Glomerular visceral epithelial cell (primary cell): ENCODE data around the gene EIPR1.
A peak's percentile ranks its signal among the peaks of the same experiment; 100 is the strongest.
"Not testable (repeated sequence)": the region's sequence is repeated elsewhere in the genome, so short reads cannot be mapped to it uniquely, and the experiment has no call there.

Experiments used
- DNase-seq: peaks from one replicate; pipeline ENCODE4 v3.0.0-alpha.2; 2016; ENCODE audit errors: extremely low spot score

EIPR1 gene

DNA sequence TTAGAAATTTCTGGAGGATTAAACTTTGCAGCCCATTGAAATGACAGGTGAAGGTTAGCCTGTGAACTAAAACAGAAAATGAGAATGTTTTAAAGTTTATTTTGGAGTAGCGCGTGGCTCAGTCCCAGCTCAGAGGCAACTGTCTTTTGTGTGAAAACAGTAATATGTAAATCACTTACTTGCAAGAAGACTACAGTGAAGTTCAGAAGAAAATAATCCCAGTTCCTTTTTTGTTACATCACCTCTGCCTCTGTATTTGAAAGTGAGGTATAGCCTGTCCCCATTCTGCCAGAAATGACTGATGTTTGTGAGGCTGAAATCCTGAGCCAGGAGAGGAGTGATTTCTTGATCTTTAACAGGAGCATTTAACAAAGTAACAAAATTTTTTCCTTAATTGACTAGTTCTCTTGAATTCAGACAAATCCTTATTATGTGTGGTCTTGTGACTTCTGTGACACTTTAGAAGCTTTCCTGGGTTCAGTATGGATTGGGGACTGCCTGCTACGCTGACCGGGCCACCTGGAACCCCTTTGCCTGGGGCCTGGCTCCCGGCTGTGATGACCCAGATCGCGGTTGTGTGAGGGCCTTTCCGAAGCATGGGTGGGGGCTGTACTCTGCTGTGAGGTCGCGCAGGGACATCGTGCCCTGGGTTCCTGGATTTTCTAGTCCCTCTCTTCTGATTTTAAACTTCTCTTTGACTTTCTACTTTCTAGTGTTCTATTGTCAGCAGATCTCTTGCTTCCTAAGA is 26.1 kb upstream of the EIPR1 start:
- no peak for DNase-seq

DNA sequence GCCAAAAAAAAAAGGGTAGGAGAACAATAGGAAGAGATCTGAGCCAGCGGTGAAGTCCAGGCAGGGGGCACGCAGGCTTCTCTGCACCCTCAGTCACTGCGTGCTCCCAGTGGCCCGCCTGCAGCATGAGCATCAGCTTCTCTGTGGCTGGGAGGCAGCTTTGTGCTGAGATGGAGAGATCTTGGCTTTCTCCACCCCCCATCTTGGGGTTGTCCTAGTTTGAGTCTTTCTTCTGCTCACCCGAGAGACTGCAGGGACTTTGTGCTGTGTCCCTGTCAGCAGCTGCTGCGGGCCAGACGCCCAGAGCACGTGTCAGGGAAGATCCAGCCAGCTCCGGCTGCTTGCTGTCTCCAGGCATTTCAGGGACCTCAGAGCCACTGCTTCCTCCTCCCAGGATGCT is 22.2 kb upstream of the EIPR1 start:
- no peak for DNase-seq

DNA sequence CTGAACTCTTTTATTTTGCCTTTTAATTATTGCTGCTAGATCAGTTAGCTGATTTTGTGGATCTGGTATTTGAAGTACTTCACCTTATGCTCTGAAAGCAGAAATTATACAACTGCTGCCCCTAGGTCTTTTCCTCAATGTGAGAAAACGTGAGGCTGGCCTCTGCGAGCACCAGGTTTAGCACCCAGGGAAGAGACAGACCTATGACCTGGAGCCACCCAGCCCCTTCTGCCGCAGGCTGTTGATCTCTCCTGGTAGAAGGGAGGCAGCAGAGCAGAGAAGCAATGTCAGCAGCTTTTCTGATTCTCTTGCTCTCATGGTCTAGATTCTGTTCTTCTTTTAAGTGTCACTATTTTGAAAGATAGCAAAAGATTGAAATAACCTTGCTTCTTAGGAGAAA is 21.8 kb upstream of the EIPR1 start:
- no peak for DNase-seq

DNA sequence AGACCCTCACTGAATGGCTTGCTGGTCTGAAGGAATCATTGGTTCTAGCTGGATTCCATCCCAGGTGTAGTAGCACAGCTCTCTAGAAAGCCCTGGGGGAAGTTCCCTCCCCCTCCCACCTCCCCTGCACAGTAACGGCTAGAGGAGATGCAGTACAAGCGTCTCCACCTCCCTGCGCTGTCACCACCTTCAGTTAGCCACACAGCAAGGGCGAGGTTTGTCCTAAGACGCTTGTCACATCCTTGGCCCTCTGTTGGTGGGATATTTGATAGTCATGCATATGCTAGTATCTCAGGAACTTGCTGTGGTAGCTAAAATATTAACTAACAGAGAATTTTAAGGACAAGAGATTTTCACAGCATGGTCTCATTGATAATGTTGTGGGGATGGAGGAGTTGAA is 21.2 kb upstream of the EIPR1 start:
- DNase-seq: no peak

DNA sequence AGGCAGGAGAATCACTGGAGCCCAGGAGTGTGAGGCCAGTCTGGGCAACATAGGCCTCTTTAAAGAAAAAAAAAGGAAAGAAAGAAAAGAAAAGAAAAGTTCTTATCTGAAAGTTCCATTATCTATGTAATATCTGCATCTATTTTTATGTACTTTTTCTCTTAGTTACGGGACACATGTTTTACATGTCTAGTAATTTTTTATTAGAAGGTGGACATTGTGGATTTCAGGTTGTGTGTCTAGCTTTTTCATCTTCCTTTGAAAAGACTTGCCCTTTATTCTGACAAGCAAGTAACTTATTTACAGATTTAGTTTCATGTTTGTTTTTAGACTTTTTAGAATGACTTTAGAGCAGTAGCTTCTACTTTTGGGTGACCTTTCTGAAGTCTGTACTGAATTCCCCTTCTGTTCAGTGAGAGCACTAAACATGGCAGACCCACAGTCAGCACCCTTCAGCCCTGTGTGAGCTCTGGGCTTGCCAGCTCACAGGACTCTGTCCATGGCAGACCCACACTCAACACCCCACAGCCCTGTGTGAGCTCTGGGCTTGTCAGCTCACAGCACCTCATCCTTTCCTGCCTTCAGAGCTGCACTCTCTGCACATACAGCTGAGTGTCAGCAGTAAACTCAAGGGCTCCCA is 19.4 kb upstream of the EIPR1 start:
- DNase-seq: no peak

DNA sequence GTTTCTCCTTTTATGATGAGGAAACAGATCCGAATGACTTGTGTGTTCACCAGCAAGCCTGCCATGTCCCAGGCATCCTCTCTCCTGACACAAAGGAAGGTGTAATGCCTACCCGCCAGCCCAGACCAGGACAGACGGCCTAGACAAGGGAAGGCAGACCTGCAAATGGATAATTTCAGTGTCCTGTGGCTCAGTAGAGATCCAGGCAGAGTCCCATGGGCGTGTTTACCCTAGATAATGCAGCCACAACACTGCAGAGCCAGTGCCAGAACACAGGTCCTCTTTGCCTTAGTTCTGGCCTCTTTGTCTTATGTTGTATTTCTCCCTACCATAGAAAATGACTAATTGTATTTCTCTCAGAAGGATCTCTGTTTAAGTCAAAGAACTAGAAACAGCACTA is 14.6 kb upstream of the EIPR1 start:
- no peak for DNase-seq

DNA sequence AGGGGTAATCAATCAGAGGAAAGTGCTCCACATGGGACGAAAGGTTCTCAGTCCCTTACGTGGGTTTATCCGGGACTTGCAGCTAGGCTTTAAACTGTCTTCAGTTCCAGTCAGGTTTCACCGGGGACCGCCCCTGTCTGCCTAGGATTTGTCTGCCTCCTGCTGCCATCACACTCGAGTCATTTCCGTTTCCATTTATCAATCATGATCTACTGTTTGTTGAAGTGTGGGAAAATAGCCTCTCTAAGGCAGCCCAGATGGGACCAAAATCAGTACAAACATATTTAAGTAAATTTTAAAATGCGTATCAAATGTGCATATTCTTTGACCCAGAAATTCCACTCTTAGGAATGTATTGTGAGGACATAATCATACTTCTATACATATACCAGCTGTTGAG is 12.4 kb upstream of the EIPR1 start:
- no peak for DNase-seq

DNA sequence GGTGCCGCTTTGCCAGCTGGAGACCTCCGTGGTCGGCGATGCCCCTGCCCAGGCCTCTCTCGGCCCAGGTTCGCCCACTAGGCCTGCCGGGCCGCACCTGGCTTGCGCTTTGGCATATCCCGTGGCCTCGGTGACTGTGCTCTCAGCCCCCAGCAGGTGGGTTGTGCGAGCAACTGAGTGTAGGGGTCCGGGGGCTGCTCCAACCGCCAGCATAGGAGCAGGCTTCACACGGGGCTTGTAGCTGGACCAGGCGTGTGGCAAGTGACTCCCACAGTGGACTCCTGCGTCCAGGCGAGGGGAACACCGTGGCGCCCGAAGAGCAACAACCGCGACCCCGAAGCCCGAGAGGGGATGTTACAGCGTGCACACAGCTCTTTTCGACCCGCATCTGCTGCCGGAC is 11.6 kb upstream of the EIPR1 start:
- DNase-seq: no peak

DNA sequence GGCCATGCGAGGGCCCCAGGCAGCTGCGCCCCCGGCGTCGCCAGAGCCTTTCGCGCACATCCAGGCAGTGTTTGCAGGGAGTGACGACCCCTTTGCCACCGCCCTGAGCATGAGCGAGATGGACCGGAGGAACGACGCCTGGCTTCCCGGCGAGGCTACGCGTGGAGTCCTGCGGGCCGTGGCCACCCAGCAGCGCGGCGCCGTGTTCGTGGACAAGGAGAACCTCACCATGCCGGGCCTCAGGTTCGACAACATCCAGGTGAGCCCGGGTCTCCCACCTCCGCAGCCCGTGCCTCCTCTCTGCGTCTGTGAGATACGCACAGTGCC is 10.8 kb upstream of the EIPR1 start:
- DNase-seq: no peak

DNA sequence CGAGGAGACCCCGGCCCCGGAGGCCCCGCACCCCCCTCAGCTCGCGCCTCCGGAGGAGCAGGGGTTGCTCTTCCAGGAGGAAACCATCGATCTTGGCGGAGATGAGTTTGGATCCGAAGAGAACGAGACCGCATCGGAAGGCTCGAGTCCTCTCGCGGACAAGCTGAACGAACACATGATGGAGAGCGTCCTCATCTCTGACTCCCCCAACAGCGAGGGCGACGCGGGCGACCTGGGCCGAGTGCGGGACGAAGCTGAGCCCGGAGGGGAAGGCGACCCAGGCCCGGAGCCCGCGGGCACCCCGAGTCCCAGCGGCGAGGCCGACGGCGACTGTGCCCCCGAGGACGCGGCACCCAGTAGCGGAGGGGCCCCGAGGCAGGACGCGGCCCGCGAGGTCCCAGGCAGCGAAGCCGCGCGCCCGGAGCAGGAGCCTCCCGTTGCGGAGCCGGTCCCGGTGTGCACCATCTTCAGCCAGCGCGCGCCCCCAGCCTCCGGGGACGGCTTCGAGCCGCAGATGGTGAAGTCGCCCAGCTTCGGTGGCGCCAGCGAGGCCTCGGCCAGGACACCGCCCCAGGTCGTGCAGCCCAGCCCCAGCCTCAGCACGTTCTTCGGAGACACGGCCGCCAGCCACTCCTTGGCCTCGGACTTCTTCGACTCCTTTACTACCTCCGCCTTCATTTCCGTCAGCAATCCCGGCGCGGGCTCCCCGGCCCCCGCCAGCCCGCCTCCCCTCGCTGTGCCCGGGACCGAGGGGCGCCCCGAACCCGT is 10.2 kb upstream of the EIPR1 start:
- no peak for DNase-seq

DNA sequence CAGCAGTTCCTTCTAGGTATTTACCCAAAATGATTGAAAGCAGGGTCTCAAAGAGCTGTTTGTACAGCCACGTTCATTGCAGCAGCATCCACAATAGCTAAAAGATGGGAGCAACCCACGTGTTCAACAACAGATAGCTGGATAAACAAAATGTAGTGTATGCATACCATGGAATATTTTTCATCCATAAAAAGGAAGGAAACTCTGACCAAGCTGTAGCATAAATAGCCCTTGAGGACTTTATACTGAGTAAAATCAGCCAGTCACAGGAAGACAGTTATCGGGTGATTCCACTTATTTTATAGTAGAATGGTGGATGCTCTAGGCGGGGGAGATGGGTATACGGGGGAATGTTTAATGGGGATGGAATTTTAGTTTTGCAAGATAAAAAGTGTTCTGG is 9.4 kb upstream of the EIPR1 start:
- no peak for DNase-seq

DNA sequence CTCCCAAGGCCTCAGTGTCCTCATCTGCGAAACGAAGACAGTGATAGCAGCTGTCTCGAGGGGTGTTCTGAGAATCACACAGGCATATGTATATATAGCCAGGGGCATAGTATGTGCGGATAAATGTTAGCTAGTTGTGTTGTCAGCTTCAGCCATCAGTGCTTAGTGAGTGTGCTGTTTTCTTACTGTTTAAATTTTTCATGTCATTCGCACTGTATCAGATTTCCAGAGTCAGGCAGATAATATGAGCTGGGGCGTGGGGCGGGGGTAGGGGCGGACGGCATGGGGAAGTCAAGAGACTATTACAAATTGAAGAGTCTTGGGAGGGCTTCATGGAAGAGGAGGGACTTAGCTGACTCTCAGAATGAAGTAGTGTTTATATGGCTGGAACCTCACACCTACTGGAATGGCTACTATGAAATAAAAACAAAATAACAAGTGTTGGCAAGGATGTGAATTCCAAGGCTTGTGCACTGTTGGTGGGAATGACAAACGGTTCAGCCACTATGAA is 8.9 kb upstream of the EIPR1 start:
- no peak for DNase-seq

DNA sequence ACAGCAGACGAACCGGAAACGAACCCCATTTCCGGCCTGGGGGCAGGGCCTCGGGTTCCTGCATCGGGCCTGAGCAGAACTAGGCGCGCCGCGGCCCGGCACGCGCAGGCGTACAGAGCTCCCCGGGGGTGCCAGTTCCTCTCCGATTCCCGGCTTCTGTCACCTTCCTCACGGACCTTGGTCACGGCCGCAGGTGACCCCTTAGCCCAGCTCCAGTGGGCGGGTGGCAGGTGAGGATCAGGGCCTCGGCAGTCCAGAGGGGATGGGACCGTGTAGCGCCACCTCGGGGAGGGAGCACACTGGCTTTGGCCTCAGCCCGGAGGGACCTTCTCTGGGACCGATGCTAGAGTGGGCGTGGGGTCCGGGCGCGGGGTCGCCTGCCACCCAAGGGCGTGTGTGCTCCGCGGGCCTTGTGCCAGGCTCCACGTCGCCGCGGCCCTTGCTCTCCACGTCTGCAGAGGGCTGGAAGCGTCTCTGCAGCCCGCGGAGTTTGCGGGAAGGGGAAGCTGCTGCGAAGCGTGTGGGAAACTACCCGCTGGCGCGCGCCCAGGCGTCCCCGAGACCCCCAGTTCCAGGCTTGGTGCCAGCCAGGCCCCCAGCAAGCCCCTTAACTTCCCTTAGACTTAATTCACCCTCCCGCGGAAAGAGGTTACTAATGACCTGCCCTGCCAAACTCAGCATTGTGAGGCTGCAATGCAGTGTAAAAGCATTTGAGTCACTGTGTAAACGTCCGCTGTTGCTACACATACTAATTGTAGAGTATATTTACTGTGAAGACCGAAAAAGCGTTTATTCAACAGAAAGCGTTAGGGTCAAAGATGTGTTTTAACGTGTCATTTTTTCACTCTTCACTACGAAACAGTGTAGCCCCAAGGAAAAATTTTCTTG is 2.3 kb upstream of the EIPR1 start, which contains the start of gene TRAPPC12:
TRAPPC12 (plus strand) TSS at position 48 of the 888 bp plus-strand sequence. CDS start 7,930 bp downstream, outside the sequence.
- peak; percentile 86 for DNase-seq

DNA sequence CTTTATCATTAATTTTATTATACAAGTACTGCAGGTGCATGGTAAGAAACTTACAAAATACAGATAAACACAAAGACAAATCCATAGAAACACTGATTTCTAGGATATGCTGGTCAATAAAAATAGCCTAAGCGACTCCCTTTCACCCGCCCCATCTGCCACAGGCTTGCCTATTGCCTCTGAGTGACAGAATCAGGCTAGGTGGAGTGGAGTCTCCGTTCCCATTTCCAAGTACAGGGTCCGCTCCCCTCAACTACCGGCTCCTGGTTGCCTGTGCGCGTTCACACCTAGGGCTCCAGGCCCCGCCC is 1.7 kb upstream of the EIPR1 start:
- DNase-seq: no peak

DNA sequence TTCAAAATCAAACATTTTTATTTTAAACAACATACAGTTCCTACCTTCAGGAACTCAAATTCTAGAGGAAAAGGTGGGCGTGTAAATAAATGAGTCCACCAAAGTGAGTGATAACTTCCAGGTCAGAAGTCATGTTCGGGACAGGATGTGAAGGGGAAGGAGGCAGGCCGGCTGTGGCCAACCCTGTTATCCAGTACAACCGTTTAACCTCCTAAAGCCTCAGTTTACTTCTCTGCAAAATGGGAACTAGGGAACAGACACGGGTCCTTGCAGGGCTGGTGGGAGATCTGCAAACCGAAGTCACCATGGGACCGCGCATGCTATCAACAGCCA is 373 bp downstream of the EIPR1 start:
- peak; percentile 32 for DNase-seq

DNA sequence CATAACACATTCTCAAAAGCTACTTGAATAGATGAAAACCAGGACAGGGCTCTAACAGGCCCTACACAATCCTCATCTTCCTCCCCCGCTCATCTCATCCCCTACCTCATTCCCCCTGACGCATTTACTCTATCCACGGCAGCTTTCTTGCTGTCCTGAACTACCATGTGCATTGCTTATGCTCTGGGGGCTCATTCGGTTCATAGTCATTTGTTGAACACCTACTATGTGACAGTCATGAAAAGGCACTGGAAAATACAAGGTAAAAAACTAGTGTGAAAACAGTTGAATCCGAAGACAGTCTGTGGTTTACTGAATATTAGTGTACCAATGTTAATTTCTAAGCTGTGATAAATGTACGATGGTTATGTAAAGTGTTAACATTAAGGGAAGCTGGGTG is 797 bp downstream of the EIPR1 start:
- DNase-seq: no peak

DNA sequence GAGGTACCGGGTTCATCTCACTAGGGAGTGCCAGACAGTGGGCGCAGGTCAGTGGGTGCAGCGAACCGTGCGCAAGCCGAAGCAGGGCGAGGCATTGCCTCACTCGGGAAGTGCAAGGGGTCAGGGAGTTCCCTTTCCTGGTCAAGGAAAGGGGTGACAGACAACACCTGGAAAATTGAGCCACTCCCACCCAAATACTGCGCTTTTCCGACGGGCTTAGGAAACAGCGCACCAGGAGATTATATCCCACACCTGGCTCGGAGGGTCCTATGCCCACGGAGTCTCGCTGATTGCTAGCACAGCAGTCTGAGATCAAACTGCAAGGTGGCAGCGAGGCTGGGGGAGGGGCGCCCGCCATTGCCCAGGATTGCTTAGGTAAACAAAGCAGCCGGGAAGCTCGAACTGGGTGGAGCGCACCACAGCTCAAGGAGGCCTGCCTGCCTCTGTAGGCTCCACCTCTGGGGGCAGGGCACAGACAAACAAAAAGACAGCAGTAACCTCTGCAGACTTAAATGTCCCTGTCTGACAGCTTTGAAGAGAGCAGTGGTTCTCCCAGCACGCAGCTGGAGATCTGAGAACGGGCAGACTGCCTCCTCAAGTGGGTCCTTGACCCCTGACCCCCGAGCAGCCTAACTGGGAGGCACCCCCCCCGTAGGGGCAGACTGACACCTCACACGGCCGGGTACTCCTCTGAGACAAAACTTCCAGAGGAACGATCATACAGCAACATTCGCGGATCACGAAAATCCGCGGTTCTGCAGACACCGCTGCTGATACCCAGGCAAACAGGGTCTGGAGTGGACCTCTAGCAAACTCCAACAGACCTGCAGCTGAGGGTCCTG is 8.1 kb downstream of the EIPR1 start:
- not testable (repeated sequence) for DNase-seq

DNA sequence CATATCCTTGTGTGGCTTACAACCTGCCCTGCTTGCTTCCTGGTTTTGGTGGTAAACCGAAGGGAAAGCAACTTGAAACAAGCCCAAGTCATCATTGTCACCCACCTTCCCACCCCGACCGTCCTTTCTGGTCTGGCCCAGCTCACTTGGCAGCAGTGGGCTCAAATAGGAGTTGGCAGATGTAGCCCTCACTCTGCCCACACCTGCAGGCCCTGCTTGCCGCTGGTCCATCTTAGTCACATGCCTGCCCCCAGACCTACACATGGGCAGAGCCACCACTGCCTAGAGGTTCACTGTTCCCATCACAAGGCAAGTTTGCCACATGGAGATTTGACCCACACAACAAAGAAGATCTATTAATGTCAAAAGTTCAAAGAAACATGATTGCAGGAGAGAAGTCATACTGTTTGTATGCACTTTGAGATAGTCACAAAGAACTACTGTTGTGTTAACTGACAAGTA is 9.3 kb downstream of the EIPR1 start:
- no peak for DNase-seq

DNA sequence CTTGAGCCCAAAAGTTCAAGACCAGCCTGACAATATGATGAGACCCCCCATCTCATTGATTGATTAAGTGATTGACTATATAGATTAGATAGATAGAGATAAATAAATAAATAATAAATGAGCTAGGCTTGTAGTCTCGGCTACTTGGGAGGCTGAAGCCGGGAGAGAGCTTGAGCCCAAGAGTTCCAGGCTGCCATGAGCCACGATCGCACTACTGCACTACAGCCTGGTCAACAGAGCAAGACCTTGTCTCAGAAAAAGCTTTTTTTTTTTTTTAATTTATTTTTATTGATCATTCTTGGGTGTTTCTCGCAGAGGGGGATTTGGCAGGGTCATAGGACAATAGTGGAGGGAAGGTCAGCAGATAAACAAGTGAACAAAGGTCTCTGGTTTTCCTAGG is 12.4 kb downstream of the EIPR1 start:
- DNase-seq: no peak

DNA sequence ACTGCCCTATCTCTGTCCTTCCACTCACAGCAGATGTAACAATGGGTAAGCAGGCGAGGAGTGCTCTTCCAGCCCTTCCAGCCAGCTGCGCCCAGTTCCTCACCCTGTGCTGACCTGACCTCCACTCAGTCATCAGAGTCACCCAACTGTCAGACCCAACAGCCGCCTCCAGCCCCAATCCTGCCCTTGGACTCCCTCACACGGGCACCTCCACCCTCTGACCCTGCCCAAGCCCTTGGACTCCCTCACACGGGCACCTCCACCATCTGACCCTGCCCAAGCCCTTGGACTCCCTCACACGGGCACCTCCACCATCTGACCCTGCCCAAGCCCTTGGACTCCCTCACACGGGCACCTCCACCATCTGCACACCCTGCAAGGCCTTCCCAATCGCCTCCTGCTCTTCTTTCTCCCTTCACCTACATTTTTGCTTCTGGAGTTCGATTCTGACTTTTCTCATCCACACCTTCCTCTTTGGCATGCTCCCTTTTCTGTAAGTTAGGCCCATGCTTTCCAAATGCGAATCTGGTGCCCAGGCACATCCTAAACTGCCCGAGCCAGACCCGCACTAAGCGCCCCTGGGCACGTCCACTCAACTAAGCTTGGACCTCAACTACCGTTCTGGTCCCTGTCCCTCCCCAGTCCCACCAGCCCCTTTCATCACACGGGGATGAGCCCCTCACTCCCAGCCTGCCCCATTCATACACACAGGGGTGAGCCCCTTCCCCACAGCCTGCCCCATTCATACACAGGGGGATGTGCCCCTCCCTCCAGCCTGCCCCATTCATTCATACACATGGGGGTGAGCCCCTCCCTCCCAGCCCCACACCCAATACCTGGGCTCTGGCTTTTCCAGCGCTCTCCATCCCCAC is 15.9 kb downstream of the EIPR1 start:
- no peak for DNase-seq
